Natural killer cell (primary cell): ENCODE data around the gene PGF. TPM values are rescaled to one million over a fixed set of nuclear protein-coding genes. Genes with fewer than 3 reads are reported as not detected.

ENCODE experiments used
- ATAC-seq, 3 donors: fragments of 150-1000 bp in 2 of 3; fragments of 200-7000 bp in 1 of 3; cut with Tn5 transposase; 1 replicate in 1 of 3; 2 replicates in 2 of 3; pipeline ENCODE4 v1.10.0; 2021; ENCODE audit warnings: mild to moderate bottlenecking in 2 of 3, moderate library complexity in 2 of 3
- DNase-seq, 2 donors: peaks; one replicate each; pipeline versions ENCODE4 v3.0.0 to v3.0.0-alpha.2; 2013 to 2021; ENCODE audit warnings: mixed read lengths in 1 of 2
- H3K27ac ChIP-seq: one replicate; pipeline ENCODE4 v1.5.1; 2013; ENCODE audit warnings: mild to moderate bottlenecking, low read length
- H3K27me3 ChIP-seq: one replicate; pipeline ENCODE4 v1.6.1; 2013; ENCODE audit warnings: low read length; ENCODE audit not compliant: control insufficient read depth, insufficient read depth
- H3K36me3 ChIP-seq: one replicate; pipeline ENCODE4 v1.6.1; 2013; ENCODE audit warnings: low read length; ENCODE audit not compliant: control insufficient read depth, insufficient read depth
- H3K4me1 ChIP-seq: one replicate; pipeline ENCODE4 v1.6.1; 2013; ENCODE audit warnings: low read length; ENCODE audit not compliant: control insufficient read depth, insufficient read depth
- H3K4me3 ChIP-seq: one replicate; pipeline ENCODE4 v1.5.1; 2013; ENCODE audit warnings: low read length
- H3K9me3 ChIP-seq: one replicate; pipeline ENCODE4 v1.6.1; 2013; ENCODE audit warnings: low read length; ENCODE audit not compliant: control insufficient read depth, insufficient read depth
- H3K27ac Mint-ChIP-seq, 2 donors: one replicate each; pipeline ENCODE4 v1.8.0; 2022; ENCODE audit warnings: mild to moderate bottlenecking in 2 of 2, mixed read lengths in 2 of 2, moderate library complexity in 1 of 2
- H3K27me3 Mint-ChIP-seq, 2 donors: one replicate each; pipeline ENCODE4 v1.8.0; 2022; ENCODE audit warnings: low read depth in 2 of 2, mixed read lengths in 2 of 2
- H3K36me3 Mint-ChIP-seq: one replicate; pipeline ENCODE4 v1.8.0; 2022; ENCODE audit warnings: mixed read lengths
- H3K4me1 Mint-ChIP-seq, 2 donors: one replicate each; pipeline ENCODE4 v1.8.0; 2022; ENCODE audit warnings: mixed read lengths in 2 of 2
- H3K4me3 Mint-ChIP-seq: one replicate; pipeline ENCODE4 v1.8.0; 2022; ENCODE audit warnings: mild to moderate bottlenecking, moderate library complexity, mixed read lengths
- H3K9me3 Mint-ChIP-seq, 2 donors: one replicate each; pipeline ENCODE4 v1.8.0; 2022; ENCODE audit warnings: mixed read lengths in 2 of 2
- WGBS: methylation state at CpG from one replicate; pipeline ENCODE4 v1.1.7; 2013; ENCODE audit warnings: missing lambda C conversion rate; ENCODE audit not compliant: insufficient coverage; 5-methylcytosine and 5-hydroxymethylcytosine counted together
- intact Hi-C: fragments of 100-400 bp; cut with micrococcal nuclease; formaldehyde crosslinking; loops from one replicate; pipeline ENCODE4 v1.14.2; 2022
- total RNA-seq, 4 donors: library from RNA; stranded (reverse); fragments of 120-200 nt in 1 of 4; gene quantifications; one replicate each; pipeline versions ENCODE4 v1.2.3 to v1.2.4, GENCODE V29; 2013 to 2022
- TF ChIP-seq, protein P1 (sequence below): fragments of 200-600 bp; IDR thresholded peaks from one replicate; pipeline ENCODE4 v1.8.0; 2022; ENCODE audit warnings: antibody characterized with exemption

The PGF gene
- total RNA-seq, 3 donors from 2014 or later (not counting 1 experiment from before 2014, with no cell fraction given): 0.33 to 0.34 TPM; not detected in 1

DNA sequence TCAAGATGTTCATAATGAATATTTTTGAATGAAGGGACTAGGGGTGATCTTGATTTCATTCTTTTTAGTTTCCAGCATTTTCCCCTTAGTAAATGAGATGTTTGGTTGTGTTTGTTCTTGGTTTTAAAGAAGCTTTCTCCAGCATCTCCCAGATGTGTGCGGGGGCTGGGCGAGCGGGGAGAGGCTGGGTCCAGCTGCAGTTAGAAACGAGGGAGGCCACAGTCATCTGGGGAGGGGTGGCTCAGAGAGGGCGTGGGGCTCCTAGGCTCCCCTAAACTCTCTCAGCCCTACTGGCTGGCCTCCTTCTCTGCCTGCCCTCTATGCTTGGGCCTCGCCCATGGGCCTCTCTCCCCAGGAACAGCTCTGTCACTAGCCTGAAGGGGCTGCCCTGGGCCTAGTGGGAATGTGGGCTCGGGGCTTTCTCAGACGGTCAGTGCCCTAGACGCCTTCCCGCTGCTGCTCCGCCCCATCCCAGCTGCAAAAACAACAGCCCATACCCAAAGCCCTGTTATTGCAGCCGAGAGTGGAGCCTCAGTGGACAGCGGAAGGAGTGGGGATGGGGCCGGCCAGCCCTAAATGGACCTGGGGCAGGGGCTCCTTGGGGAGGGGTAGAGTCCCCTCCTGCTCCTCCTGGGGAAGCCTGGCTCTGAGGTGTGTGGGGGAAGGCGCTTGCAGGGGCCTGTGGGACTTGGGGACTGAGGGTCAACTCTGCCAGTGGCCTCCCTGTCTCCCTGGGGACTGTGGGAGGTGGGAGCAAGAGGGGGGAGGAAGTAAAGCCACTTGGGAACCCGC is 29.0 kb upstream of the PGF start:
- H3K27ac ChIP-seq: no peak overlapping the region
- TF ChIP-seq, protein P1, sequence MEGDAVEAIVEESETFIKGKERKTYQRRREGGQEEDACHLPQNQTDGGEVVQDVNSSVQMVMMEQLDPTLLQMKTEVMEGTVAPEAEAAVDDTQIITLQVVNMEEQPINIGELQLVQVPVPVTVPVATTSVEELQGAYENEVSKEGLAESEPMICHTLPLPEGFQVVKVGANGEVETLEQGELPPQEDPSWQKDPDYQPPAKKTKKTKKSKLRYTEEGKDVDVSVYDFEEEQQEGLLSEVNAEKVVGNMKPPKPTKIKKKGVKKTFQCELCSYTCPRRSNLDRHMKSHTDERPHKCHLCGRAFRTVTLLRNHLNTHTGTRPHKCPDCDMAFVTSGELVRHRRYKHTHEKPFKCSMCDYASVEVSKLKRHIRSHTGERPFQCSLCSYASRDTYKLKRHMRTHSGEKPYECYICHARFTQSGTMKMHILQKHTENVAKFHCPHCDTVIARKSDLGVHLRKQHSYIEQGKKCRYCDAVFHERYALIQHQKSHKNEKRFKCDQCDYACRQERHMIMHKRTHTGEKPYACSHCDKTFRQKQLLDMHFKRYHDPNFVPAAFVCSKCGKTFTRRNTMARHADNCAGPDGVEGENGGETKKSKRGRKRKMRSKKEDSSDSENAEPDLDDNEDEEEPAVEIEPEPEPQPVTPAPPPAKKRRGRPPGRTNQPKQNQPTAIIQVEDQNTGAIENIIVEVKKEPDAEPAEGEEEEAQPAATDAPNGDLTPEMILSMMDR: no peak
- H3K27me3 Mint-ChIP-seq: no peaks in the 10 kb centered on the region
- H3K4me3 Mint-ChIP-seq: no peak overlapping the region
- no peaks in the 10 kb centered on the region for H3K9me3 ChIP-seq
- ATAC-seq: no peak
- no peaks in the 10 kb centered on the region for H3K4me1 ChIP-seq
- H3K36me3 Mint-ChIP-seq: no peaks in the 10 kb centered on the region
- WGBS: 89% methylated on average over 16 of the region's 16 CpGs
- DNase-seq: no peak
- H3K27me3 ChIP-seq: no peaks in the 10 kb centered on the region
- H3K4me1 Mint-ChIP-seq: no peaks in the 10 kb centered on the region
- no peak overlapping the region for H3K27ac Mint-ChIP-seq
- no peak overlapping the region for H3K4me3 ChIP-seq
- intact Hi-C loops: no loop called here
- H3K9me3 Mint-ChIP-seq: no peaks in the 10 kb centered on the region
- H3K36me3 ChIP-seq: no peaks in the 10 kb centered on the region

DNA sequence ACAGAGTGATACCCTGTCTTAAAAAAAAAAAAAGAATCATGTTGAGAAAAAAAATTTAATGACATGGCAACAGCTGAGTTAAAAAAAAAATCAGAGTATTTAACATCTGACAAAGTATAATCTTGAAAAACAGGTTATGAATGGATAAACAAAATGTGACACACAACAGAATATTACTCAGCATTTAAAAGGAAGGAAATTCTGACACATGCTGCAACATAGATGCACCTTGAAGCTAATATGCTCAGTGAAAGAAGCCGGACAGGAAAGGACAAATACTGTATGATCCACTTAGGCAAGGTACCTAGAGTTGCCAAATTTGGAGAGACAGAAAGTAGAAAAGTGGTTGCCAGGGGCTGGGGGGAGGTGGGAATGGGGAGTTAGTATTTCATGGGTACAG is 27.9 kb upstream of the PGF start:
- Histone ChIP-seq H3K4me1 (no peaks in the 10 kb centered on the region), H3K36me3 (no peaks in the 10 kb centered on the region), H3K9me3 (no peaks in the 10 kb centered on the region), H3K27me3 (no peaks in the 10 kb centered on the region), H3K27ac (no peak overlapping the region), H3K4me3 (no peak overlapping the region)
- no peaks in the 10 kb centered on the region for H3K4me1 Mint-ChIP-seq
- H3K27ac Mint-ChIP-seq: no peak overlapping the region
- no peaks in the 10 kb centered on the region for H3K36me3 Mint-ChIP-seq
- DNase-seq: no peak
- H3K9me3 Mint-ChIP-seq: no peaks in the 10 kb centered on the region
- ATAC-seq: no peak
- 95% methylated on average over 1 of the region's 1 CpG for WGBS
- intact Hi-C loops: no loop called here
- H3K4me3 Mint-ChIP-seq: no peak overlapping the region
- no peaks in the 10 kb centered on the region for H3K27me3 Mint-ChIP-seq
- TF ChIP-seq, protein P1: no peak

DNA sequence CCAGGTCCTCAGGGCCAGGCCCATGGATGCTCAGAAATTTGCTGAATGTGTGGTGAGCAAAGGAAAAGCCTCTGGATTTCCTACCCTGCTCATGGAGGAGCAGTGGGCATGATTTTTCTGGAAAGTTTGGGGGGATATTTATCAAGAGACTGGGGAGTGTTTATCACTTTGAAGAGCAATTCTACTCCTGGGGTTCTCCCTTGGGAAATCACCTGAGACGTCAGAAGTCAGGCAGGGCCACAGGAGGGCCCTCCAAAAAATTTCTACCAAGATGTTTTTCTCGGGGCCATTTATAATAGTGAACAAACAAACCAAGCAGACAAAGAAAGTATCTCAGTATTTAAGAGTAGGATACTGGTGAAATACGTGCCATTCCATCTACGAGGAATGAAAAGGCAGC is 27.3 kb upstream of the PGF start:
- WGBS: 94% methylated on average over 4 of the region's 4 CpGs
- no peak overlapping the region for H3K4me3 Mint-ChIP-seq
- no peak overlapping the region for H3K27ac ChIP-seq
- no peak overlapping the region for H3K27ac Mint-ChIP-seq
- DNase-seq: no peak
- H3K4me1 Mint-ChIP-seq: no peaks in the 10 kb centered on the region
- H3K9me3 Mint-ChIP-seq: no peaks in the 10 kb centered on the region
- H3K27me3 ChIP-seq: no peaks in the 10 kb centered on the region
- no peaks in the 10 kb centered on the region for H3K36me3 ChIP-seq
- no peaks in the 10 kb centered on the region for H3K27me3 Mint-ChIP-seq
- intact Hi-C loops: no loop called here
- no peaks in the 10 kb centered on the region for H3K4me1 ChIP-seq
- no peak overlapping the region for H3K4me3 ChIP-seq
- H3K36me3 Mint-ChIP-seq: no peaks in the 10 kb centered on the region
- H3K9me3 ChIP-seq: no peaks in the 10 kb centered on the region
- TF ChIP-seq, protein P1: no peak
- no peak for ATAC-seq

DNA sequence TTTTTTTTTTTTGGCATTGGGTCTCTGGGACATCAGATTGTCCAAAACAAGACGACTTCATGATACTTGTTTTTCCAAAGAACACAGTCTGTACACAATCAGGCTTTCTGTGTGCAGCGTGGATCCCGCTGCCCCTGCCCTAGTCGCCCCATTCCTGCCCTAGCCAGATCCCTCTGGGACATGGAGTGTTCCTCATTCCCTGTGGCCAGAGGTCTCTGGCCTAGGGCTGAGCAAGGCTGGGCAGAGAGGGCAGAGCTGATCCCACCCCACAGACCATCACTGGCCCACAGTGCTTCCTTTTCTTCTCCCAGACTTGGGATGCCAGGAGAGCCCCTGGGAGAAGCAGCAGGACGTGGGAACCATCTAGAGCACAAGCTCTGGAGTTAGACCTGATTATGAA is 26.4 kb upstream of the PGF start:
- ATAC-seq: no peak
- DNase-seq: no peak
- Mint-ChIP-seq H3K27ac (no peak overlapping the region), H3K27me3 (no peaks in the 10 kb centered on the region), H3K9me3 (no peaks in the 10 kb centered on the region), H3K36me3 (no peaks in the 10 kb centered on the region), H3K4me3 (no peak overlapping the region), H3K4me1 (no peaks in the 10 kb centered on the region)
- WGBS: 92% methylated on average over 5 of the region's 5 CpGs
- H3K27ac ChIP-seq: no peak overlapping the region
- TF ChIP-seq, protein P1: no peak
- no peaks in the 10 kb centered on the region for H3K9me3 ChIP-seq
- no peak overlapping the region for H3K4me3 ChIP-seq
- no peaks in the 10 kb centered on the region for H3K4me1 ChIP-seq
- no peaks in the 10 kb centered on the region for H3K36me3 ChIP-seq
- no peaks in the 10 kb centered on the region for H3K27me3 ChIP-seq
- intact Hi-C loops: no loop called here
